ENCODE measurements around the gene AKR7A2. TPM values are rescaled to one million over a fixed set of nuclear protein-coding genes. Genes with fewer than 3 reads are reported as not detected.
A peak's percentile ranks its signal among the peaks of the same experiment; 100 is the strongest.

AKR7A2 gene
- total and polyA plus RNA-seq, 9 of the 15 experiments (the other 6 are each of a cell fraction or from before 2014, with no cell fraction given): 2.0 to 78.4 (median 49.4) TPM

GRCh38 chr1:19312782-19313635 lies 1.1 kb upstream of the AKR7A2 start (continued):
- TF ChIP-seq, protein P1, sequence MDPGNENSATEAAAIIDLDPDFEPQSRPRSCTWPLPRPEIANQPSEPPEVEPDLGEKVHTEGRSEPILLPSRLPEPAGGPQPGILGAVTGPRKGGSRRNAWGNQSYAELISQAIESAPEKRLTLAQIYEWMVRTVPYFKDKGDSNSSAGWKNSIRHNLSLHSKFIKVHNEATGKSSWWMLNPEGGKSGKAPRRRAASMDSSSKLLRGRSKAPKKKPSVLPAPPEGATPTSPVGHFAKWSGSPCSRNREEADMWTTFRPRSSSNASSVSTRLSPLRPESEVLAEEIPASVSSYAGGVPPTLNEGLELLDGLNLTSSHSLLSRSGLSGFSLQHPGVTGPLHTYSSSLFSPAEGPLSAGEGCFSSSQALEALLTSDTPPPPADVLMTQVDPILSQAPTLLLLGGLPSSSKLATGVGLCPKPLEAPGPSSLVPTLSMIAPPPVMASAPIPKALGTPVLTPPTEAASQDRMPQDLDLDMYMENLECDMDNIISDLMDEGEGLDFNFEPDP (CRISPR knock-in tag; IDR thresholded peaks at IDR 0.05): no peak
- no peak for TF ChIP-seq TEAD2 (tag; IDR thresholded peaks at IDR 0.05)
- TF ChIP-seq, protein P2, sequence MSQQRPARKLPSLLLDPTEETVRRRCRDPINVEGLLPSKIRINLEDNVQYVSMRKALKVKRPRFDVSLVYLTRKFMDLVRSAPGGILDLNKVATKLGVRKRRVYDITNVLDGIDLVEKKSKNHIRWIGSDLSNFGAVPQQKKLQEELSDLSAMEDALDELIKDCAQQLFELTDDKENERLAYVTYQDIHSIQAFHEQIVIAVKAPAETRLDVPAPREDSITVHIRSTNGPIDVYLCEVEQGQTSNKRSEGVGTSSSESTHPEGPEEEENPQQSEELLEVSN (IDR thresholded peaks at IDR 0.05; ENCODE audit: borderline replicate concordance in 1 of 2, extremely low read depth in 1 of 2, insufficient read depth in 1 of 2, insufficient read length in 1 of 2, low read depth in 1 of 2, low read length in 1 of 2, poor library complexity in 1 of 2, severe bottlenecking in 1 of 2): no peak
- no peak for TF ChIP-seq SIN3B (IDR thresholded peaks at IDR 0.05; ENCODE audit: low read depth)
- peak; percentile 46 for TF ChIP-seq CREM (IDR thresholded peaks at IDR 0.05; ENCODE audit: low read depth)
- no peak for TF ChIP-seq FOXK2 (conservative IDR thresholded peaks at IDR 0.05 in 1 of 2, IDR thresholded peaks at IDR 0.05 in 1 of 2; ENCODE audit: low read depth in 2 of 2)
- TF ChIP-seq, protein P3, sequence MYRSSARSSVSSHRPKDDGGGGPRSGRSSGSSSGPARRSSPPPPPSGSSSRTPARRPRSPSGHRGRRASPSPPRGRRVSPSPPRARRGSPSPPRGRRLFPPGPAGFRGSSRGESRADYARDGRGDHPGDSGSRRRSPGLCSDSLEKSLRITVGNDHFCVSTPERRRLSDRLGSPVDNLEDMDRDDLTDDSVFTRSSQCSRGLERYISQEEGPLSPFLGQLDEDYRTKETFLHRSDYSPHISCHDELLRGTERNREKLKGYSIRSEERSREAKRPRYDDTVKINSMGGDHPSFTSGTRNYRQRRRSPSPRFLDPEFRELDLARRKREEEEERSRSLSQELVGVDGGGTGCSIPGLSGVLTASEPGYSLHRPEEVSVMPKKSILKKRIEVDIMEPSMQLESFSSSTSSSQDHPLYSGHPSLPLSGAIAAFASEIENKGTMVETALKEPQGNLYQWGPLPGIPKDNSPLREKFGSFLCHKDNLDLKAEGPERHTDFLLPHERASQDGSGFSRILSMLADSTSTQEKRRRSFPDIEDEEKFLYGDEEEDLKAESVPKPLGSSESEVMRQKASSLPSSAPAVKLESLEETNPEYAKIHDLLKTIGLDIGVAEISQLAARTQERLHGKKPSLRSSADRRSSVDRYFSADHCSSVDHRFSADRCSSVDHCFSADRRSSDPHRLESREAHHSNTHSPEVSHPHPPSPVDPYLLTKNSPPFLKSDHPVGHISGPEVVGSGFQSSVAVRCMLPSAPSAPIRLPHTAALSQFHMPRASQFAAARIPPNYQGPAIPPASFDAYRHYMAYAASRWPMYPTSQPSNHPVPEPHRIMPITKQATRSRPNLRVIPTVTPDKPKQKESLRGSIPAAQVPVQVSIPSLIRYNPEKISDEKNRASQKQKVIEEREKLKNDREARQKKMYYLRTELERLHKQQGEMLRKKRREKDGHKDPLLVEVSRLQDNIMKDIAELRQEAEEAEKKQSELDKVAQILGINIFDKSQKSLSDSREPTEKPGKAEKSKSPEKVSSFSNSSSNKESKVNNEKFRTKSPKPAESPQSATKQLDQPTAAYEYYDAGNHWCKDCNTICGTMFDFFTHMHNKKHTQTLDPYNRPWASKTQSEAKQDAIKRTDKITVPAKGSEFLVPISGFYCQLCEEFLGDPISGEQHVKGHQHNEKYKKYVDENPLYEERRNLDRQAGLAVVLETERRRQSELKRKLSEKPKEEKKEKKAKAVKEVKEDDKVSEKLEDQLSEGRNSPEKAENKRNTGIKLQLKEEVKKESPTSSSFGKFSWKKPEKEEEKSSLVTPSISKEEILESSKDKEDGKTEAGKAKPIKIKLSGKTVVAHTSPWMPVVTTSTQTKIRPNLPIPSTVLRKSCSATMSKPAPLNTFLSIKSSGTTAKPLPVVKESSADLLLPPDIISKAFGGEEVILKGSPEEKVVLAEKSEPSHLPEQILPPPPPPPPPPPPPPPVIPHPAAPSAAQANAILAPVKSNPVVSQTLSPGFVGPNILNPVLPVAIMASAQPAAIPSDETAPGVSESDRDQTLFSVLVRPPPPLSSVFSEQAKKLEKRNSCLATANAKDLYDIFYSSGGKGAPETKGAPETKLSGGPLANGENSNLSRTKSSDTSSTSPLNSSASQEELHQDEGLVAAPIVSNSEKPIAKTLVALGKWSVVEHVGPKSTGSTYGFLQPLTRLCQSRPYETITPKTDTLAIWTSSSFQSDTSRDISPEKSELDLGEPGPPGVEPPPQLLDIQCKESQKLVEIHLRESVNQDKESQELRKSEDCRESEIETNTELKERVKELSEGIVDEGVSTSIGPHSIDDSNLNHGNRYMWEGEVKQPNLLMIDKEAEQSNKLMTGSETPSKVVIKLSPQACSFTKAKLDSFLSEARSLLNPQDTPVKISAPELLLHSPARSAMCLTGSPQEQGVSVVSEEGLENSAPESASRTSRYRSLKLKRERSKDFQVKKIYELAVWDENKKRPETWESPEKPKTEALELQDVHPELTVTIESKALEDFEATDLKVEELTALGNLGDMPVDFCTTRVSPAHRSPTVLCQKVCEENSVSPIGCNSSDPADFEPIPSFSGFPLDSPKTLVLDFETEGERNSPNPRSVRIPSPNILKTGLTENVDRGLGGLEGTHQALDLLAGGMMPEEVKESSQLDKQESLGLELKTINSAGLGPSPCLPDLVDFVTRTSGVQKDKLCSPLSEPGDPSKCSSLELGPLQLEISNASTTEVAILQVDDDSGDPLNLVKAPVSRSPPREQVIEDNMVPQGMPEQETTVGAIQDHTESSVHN (IDR thresholded peaks at IDR 0.05; ENCODE audit: borderline replicate concordance in 1 of 2, low read depth in 1 of 2): no peak
- TF ChIP-seq CTCF (IDR thresholded peaks at IDR 0.05 in 2 of 3, conservative IDR thresholded peaks at IDR 0.05 in 1 of 3; ENCODE audit: insufficient read depth in 2 of 3, low read depth in 1 of 3, low read length in 3 of 3): no peak
- TF ChIP-seq, protein P4, sequence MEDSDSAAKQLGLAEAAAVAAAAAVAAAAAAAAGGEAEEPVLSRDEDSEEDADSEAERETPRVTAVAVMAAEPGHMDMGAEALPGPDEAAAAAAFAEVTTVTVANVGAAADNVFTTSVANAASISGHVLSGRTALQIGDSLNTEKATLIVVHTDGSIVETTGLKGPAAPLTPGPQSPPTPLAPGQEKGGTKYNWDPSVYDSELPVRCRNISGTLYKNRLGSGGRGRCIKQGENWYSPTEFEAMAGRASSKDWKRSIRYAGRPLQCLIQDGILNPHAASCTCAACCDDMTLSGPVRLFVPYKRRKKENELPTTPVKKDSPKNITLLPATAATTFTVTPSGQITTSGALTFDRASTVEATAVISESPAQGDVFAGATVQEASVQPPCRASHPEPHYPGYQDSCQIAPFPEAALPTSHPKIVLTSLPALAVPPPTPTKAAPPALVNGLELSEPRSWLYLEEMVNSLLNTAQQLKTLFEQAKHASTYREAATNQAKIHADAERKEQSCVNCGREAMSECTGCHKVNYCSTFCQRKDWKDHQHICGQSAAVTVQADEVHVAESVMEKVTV (CRISPR knock-in tag; IDR thresholded peaks at IDR 0.05): no peak
- no peak for TF ChIP-seq COPS2 (conservative IDR thresholded peaks at IDR 0.05)

Measured in K562 (cell line).